Measurements from ENCODE around the gene CLPSL1.
"Not testable (repeated sequence)": the region's sequence is repeated elsewhere in the genome, so short reads cannot be mapped to it uniquely, and the experiment has no call there.

The CLPSL1 gene, protein sequence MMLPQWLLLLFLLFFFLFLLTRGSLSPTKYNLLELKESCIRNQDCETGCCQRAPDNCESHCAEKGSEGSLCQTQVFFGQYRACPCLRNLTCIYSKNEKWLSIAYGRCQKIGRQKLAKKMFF

DNA sequence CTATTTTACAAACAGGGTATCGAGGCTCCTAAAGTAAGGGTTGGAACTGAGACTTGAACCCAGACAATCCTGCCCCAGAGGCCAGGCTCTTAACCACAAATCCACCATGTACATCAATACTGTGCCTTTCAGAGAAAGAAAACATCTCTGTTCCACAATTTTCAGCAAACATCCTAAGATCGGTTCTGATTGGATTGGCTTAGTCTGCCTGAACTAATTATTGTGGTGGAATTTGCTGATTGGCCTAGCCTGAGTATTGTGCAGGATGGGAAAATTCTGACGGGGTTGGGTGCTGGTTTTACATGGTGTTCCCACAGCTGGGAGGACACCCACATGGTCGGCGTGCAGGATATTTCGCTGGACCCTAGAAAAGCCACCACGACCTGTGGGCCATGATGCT lies at the start of gene CLPSL1:
Gene CLPSL1 (plus strand): TSS at position 301 of the 400 bp plus-strand sequence. CDS start 92 bp downstream, at position 393.
- in situ Hi-C loops (cut with MboI; ENCODE audit: low pct_unique_long_range_greater_than_20kb, low sequenced_read_pairs, unreplicated experiment): no loop called here
- no peak for DNase-seq (ENCODE audit: low spot score)
- TF ChIP-seq, protein P1, sequence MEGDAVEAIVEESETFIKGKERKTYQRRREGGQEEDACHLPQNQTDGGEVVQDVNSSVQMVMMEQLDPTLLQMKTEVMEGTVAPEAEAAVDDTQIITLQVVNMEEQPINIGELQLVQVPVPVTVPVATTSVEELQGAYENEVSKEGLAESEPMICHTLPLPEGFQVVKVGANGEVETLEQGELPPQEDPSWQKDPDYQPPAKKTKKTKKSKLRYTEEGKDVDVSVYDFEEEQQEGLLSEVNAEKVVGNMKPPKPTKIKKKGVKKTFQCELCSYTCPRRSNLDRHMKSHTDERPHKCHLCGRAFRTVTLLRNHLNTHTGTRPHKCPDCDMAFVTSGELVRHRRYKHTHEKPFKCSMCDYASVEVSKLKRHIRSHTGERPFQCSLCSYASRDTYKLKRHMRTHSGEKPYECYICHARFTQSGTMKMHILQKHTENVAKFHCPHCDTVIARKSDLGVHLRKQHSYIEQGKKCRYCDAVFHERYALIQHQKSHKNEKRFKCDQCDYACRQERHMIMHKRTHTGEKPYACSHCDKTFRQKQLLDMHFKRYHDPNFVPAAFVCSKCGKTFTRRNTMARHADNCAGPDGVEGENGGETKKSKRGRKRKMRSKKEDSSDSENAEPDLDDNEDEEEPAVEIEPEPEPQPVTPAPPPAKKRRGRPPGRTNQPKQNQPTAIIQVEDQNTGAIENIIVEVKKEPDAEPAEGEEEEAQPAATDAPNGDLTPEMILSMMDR (IDR thresholded peaks at IDR 0.05; ENCODE audit: extremely low read depth, insufficient read depth, missing control alignments): no peak

DNA sequence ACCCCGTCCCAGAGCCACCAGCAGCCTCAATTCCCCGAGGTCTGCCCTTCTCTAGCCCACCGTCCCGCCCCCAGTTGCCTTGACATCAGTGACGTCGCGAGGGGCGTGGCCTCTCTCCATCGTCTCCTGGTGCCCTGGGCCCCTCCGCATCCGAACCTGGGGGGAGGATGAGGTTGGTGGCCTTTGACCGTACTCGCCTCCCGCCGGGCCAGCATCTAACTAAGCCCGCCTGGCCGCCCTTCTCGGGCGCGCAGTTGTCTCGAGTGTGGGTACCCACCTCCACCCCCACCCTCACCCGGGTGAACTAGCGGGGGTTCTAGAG lies 49.4 kb upstream of the CLPSL1 start:
- in situ Hi-C loops (cut with MboI; ENCODE audit: low pct_unique_long_range_greater_than_20kb, low sequenced_read_pairs, unreplicated experiment): no loop called here
- TF ChIP-seq, protein P1 (IDR thresholded peaks at IDR 0.05; ENCODE audit: extremely low read depth, insufficient read depth, missing control alignments): no peak
- peak; percentile 95 for DNase-seq (ENCODE audit: low spot score)

DNA sequence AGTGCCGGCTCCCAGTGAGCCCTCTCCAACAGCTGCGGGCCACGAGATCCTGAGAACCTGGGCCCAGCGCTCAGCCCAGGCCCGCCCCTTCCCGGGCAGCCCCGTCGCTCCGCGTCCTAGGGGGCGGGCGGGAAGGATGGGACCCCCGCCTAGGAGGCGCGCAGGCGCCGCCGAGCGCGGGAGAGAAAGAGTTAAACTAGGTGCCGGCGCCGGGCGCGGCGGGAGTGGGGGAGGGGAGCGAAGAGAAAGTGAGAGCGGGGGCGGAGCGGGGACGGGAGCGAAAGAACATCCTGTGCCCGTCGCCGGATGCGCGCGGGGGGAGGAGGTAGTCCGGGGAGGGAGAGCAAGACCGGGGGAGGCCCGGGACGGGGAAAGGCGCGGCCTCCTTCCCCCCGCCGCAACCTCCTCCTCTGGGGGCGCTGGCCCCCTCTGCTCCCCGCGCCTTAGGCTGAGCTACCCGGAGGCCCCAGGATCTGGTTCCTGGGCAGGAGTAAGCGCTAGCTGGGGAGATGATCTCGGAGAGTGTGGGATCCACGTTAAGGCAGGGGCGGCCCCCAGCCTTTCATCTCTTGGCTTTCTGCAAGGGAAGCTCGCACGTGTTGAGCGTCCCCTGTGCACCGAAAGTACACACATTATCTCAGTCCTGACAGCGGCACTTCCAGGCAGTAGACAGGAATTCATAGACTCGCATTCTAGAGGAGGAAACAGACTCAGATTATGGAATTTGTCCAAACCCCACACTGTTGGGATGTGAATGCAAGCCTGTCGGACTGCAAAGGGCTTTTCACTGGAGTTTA lies 48.9 kb upstream of the CLPSL1 start:
- DNase-seq (ENCODE audit: low spot score): peak; percentile 92
- TF ChIP-seq, protein P1 (IDR thresholded peaks at IDR 0.05; ENCODE audit: extremely low read depth, insufficient read depth, missing control alignments): peak; percentile 8
- in situ Hi-C loops (cut with MboI; ENCODE audit: low pct_unique_long_range_greater_than_20kb, low sequenced_read_pairs, unreplicated experiment): no loop called here

DNA sequence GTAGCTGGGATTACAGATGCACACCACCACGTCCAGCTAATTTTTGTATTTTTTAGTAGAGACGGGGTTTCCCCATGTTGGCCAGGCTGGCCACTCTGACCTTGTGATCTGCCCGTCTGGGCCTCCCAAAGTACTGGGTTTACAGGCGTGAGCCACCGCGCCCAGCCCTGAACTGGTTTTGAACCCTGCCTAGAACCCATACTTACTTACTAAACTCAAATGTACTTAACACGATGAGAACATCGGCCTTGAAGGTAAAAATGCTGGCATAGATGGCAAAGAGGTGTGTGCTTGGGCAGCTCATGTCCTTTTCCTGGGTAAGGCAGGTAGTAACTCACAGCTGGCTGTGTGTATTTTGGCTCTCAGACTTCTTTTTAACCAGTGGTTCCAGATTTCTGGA lies 47.2 kb upstream of the CLPSL1 start:
- in situ Hi-C loops (cut with MboI; ENCODE audit: low pct_unique_long_range_greater_than_20kb, low sequenced_read_pairs, unreplicated experiment): no loop called here
- TF ChIP-seq, protein P1 (IDR thresholded peaks at IDR 0.05; ENCODE audit: extremely low read depth, insufficient read depth, missing control alignments): no peak
- DNase-seq (ENCODE audit: low spot score): no peak

DNA sequence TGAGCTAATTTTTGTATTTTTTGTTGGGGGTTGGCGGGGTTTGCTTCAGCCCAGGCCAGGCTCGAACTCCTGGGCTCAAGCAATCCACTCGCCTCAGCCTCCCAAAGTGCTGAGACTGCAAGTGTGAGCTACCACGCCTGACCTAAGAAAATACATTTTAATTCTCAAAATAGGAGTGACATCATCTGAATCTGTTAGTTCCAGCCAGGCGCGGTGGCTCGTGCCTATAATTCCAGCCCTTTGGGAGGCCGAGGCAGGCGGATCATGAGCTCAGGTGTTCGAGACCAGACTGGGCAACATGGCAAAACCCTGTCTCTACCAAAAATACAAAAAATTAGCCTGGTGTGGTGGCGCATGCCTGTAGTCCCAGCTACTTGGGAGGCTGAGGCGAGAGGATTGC lies 46.5 kb upstream of the CLPSL1 start:
- in situ Hi-C loops (cut with MboI; ENCODE audit: low pct_unique_long_range_greater_than_20kb, low sequenced_read_pairs, unreplicated experiment); DNase-seq (ENCODE audit: low spot score): not testable (repeated sequence)

DNA sequence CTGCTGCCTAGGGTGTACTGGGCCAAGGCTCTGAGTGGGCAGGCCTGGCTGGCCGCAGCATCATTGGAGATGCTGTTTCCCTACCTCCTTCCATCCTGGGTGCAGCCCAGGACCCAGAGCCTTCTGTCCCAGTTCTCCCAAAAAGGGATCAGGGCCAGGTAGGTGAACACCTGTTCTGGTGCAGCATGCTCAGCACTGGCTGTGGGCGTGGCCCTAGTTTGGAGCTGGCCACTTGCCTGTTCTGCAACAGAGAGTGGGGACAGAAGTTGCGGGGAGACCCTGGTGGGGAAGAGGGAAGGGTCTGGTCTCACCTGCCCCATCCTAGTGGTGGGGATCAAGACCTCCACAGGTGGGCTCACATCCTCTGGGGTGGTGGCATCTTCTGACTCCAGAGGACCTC lies 45.4 kb upstream of the CLPSL1 start:
- DNase-seq (ENCODE audit: low spot score): no peak
- in situ Hi-C loops (cut with MboI; ENCODE audit: low pct_unique_long_range_greater_than_20kb, low sequenced_read_pairs, unreplicated experiment): loop anchor here (5.0 kb wide), 1 partner anchor 153 kb away; no protein-coding TSS in a partner anchor
- TF ChIP-seq, protein P1 (IDR thresholded peaks at IDR 0.05; ENCODE audit: extremely low read depth, insufficient read depth, missing control alignments): no peak

DNA sequence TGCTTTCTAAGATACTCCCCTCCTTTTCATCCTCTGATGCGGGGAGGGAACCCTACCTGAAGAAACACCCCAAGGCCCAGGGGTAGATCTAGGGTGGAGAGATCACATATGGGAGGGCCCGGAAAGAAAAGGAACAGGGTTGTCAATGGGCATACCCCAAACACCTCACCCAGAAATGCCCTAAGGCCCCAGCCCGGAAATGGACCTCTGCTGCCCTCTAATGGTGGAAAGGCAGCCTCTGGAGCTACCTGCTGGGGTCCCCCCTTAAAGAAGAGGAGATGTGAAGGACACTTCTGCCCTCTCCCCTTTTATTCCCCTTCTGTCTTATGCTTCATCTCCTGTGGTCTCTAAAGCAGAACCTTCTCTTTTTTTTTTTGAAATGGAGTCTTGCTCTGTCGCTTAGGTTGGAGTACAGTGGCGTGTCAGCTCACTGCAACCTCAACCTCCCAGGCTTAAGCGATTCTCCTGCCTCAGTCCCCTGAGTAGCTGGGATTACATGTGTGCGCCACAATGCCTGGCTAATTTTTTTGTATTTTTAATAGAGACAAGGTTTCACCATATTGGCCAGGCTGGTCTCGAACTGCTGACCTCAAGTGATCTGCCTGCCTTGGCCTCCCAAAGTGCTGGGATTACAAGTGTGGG lies 44.4 kb upstream of the CLPSL1 start:
- TF ChIP-seq, protein P1 (IDR thresholded peaks at IDR 0.05; ENCODE audit: extremely low read depth, insufficient read depth, missing control alignments): peak; percentile 92

More for the DNA sequence above, 44.4 kb upstream of the CLPSL1 start:
- in situ Hi-C loops (cut with MboI; ENCODE audit: low pct_unique_long_range_greater_than_20kb, low sequenced_read_pairs, unreplicated experiment): loop anchor here (5.0 kb wide), 1 partner anchor 154 kb away; no protein-coding TSS in a partner anchor
- DNase-seq (ENCODE audit: low spot score): peak; percentile 81

Measured in GM13977 (cell line).